ENCODE data around the gene PTPRM. TPM values are rescaled to one million over a fixed set of nuclear protein-coding genes. Genes with fewer than 3 reads are reported as not detected.

PTPRM gene
- total and polyA plus RNA-seq, 2 of the 8 experiments (the other 6 are each of a cell fraction or from before 2014, with no cell fraction given): 4.1 to 7.0 TPM

- TF ChIP-seq GABPA (IDR thresholded peaks at IDR 0.05; ENCODE audit: borderline replicate concordance, insufficient read depth, low read length) (no peak), EGR1 (IDR thresholded peaks at IDR 0.05; ENCODE audit: borderline replicate concordance, low read depth, low read length) (no peak), TCF12 (IDR thresholded peaks at IDR 0.05; ENCODE audit: low read depth, low read length) (no peak), EP300 (IDR thresholded peaks at IDR 0.05; ENCODE audit: borderline replicate concordance in 1 of 2, low read depth in 2 of 2, low read length in 2 of 2) (no peak), RNF2 (IDR thresholded peaks at IDR 0.05; ENCODE audit: borderline replicate concordance, low read depth, low read length, missing control alignments, poor library complexity, severe bottlenecking) (no peak)
Observed at GRCh38 chr18:8328126-8328525, 761.0 kb downstream of the PTPRM start (continued).
